ELR (cell line): ENCODE data around the gene TOGARAM1.

Source experiments
- DNase-seq: peaks from one replicate; pipeline ENCODE4 v3.0.0-alpha.2; 2015; ENCODE audit warnings: low read depth

TOGARAM1 gene

GRCh38 chr14:45094275-45094674, 132.3 kb downstream of the TOGARAM1 start:
- DNase-seq = no peak

GRCh38 chr14:45095143-45095542, 133.2 kb downstream of the TOGARAM1 start:
- no peak for DNase-seq

- DNase-seq = no peak
Observed at GRCh38 chr14:45096218-45096617, 134.2 kb downstream of the TOGARAM1 start.

- no peak for DNase-seq
Observed at GRCh38 chr14:45103806-45104205, 141.8 kb downstream of the TOGARAM1 start.

GRCh38 chr14:45104561-45104960, 142.6 kb downstream of the TOGARAM1 start:
- no peak for DNase-seq

GRCh38 chr14:45112896-45113781, 151.1 kb downstream of the TOGARAM1 start:
- DNase-seq = peak; percentile 70

- DNase-seq = no peak
Observed at GRCh38 chr14:45114327-45114726, 152.3 kb downstream of the TOGARAM1 start.

GRCh38 chr14:45118594-45118993, 156.6 kb downstream of the TOGARAM1 start:
- DNase-seq = no peak

- no peak for DNase-seq
Observed at GRCh38 chr14:45120096-45120495, 158.1 kb downstream of the TOGARAM1 start.

GRCh38 chr14:45123271-45123670, 161.3 kb downstream of the TOGARAM1 start:
- no peak for DNase-seq
